ENCODE measurements around the gene TNNT3. TPM values are rescaled to one million over a fixed set of nuclear protein-coding genes. Genes with fewer than 3 reads are reported as not detected.

Gene TNNT3
- polyA plus RNA-seq, 2 donors = 1.7 to 7.1 TPM

DNA sequence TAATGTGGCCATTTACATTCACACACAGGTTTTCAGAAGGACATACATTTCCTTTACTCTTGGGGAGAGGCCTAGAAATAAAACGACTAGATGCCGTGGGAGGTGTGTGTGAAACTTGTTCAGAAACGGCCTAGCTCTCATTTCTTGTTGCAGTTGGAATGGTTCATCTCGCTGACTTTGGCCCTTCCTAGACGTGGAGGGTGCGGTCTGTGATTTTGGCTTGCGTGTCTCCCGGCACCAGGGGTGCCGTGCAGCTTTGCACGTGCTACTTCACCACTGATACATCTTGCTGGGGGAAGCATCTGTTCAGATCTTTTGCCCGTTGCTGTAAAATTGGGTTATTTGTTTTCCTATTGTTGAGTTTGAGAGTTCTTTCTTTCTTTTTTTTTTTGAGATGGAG, 24.7 kb upstream of the TNNT3 start:
- H3K27me3 ChIP-seq (ENCODE audit: control insufficient read depth in 1 of 2, insufficient read depth in 2 of 2, low read length in 2 of 2) = no peaks in the 10 kb centered on the region
- H3K9me3 ChIP-seq (ENCODE audit: control insufficient read depth in 2 of 2, insufficient read depth in 1 of 2, low read depth in 1 of 2, low read length in 1 of 2) = no peaks in the 10 kb centered on the region
- no peaks in the 10 kb centered on the region for H3K36me3 ChIP-seq (ENCODE audit: control insufficient read depth in 2 of 2, insufficient read depth in 2 of 2, low read length in 1 of 2)
- H3K4me1 ChIP-seq (ENCODE audit: control insufficient read depth in 2 of 2, insufficient read depth in 2 of 2, low read length in 1 of 2) = no peaks in the 10 kb centered on the region
- no peak overlapping the region for H3K27ac ChIP-seq (ENCODE audit: low read depth in 2 of 2, low read length in 1 of 2)
- no peak overlapping the region for H3K4me3 ChIP-seq (ENCODE audit: low read depth in 1 of 2, low read length in 2 of 2)
- WGBS, 2 donors = 88 to 91% methylated on average over 11 of the region's 11 CpGs

DNA sequence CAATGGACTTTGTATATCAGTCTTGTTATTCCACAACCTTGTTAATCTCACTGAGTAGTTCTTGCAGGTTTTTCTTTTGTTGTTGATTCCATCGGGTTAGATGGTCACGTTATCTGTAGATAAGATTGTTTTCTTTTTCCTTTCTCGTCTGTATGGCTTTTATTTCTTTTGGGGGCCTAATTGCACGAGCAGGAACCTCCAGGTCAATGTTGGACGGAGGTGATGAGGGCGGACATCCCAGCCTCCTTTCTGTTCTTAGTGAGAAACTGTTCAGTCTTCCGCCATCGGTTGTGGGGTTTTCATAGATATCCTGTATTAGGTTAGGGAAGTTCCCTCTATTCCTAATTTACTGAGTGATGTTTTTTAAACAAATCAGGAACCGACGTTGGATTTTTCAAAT, 23.0 kb upstream of the TNNT3 start:
- H3K9me3 ChIP-seq (ENCODE audit: control insufficient read depth in 2 of 2, insufficient read depth in 1 of 2, low read depth in 1 of 2, low read length in 1 of 2) = no peaks in the 10 kb centered on the region
- H3K4me1 ChIP-seq (ENCODE audit: control insufficient read depth in 2 of 2, insufficient read depth in 2 of 2, low read length in 1 of 2) = no peaks in the 10 kb centered on the region
- H3K4me3 ChIP-seq (ENCODE audit: low read depth in 1 of 2, low read length in 2 of 2) = no peak overlapping the region
- 72 to 74% methylated on average over 10 of the region's 10 CpGs for WGBS, 2 donors
- H3K27ac ChIP-seq (ENCODE audit: low read depth in 2 of 2, low read length in 1 of 2) = no peak overlapping the region
- no peaks in the 10 kb centered on the region for H3K27me3 ChIP-seq (ENCODE audit: control insufficient read depth in 1 of 2, insufficient read depth in 2 of 2, low read length in 2 of 2)
- no peaks in the 10 kb centered on the region for H3K36me3 ChIP-seq (ENCODE audit: control insufficient read depth in 2 of 2, insufficient read depth in 2 of 2, low read length in 1 of 2)

DNA sequence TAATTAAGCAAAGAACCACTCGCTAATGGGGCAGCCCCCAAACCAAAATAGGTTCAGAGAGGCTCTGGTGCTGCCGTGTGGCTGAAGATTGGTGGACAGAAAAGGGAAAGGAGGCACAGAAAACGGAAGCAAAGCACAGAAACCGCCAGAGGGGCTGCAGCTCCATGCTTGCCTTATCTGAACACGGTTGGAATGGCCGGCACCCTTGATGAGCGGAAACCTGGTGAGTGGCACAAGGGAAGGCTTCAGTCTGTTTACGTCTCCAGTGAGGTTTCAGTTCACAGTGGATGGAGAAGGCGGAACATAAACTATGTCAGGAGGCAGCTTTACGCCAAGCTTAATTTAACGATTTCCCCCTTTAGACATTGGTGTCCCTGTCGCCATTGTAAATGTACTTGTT, 22.6 kb upstream of the TNNT3 start:
- no peaks in the 10 kb centered on the region for H3K36me3 ChIP-seq (ENCODE audit: control insufficient read depth in 2 of 2, insufficient read depth in 2 of 2, low read length in 1 of 2)
- no peaks in the 10 kb centered on the region for H3K27me3 ChIP-seq (ENCODE audit: control insufficient read depth in 1 of 2, insufficient read depth in 2 of 2, low read length in 2 of 2)
- 79 to 81% methylated on average over 12 of the region's 12 CpGs for WGBS, 2 donors
- no peak overlapping the region for H3K27ac ChIP-seq (ENCODE audit: low read depth in 2 of 2, low read length in 1 of 2)
- no peak overlapping the region for H3K4me3 ChIP-seq (ENCODE audit: low read depth in 1 of 2, low read length in 2 of 2)
- H3K9me3 ChIP-seq (ENCODE audit: control insufficient read depth in 2 of 2, insufficient read depth in 1 of 2, low read depth in 1 of 2, low read length in 1 of 2) = no peaks in the 10 kb centered on the region
- H3K4me1 ChIP-seq (ENCODE audit: control insufficient read depth in 2 of 2, insufficient read depth in 2 of 2, low read length in 1 of 2) = no peaks in the 10 kb centered on the region

DNA sequence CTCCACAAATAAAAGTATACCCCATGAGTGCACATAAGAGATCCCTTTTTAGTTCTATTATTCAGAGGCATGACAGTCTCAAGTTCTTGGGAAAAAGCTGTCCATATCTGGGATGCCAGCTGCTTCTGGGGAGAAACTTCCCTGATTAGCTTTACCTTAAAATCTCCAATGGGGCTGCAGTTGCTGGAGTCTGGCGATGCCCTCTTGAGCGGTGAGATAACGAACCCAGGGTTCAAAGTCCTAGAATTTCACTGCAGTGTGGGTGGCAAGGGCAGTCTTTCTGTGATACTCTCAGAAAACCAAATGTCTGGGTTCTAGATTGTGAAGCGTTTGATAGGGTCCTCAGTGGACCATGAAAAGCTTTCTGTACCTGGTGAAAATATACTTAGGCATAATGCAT, 20.4 kb upstream of the TNNT3 start:
- Histone ChIP-seq H3K4me1 (ENCODE audit: control insufficient read depth in 2 of 2, insufficient read depth in 2 of 2, low read length in 1 of 2) (no peaks in the 10 kb centered on the region), H3K9me3 (ENCODE audit: control insufficient read depth in 2 of 2, insufficient read depth in 1 of 2, low read depth in 1 of 2, low read length in 1 of 2) (no peaks in the 10 kb centered on the region), H3K4me3 (ENCODE audit: low read depth in 1 of 2, low read length in 2 of 2) (no peak overlapping the region), H3K27ac (ENCODE audit: low read depth in 2 of 2, low read length in 1 of 2) (no peak overlapping the region), H3K36me3 (ENCODE audit: control insufficient read depth in 2 of 2, insufficient read depth in 2 of 2, low read length in 1 of 2) (no peaks in the 10 kb centered on the region), H3K27me3 (ENCODE audit: control insufficient read depth in 1 of 2, insufficient read depth in 2 of 2, low read length in 2 of 2) (no peaks in the 10 kb centered on the region)
- WGBS, 2 donors = 73 to 93% methylated on average over 4 of the region's 4 CpGs

DNA sequence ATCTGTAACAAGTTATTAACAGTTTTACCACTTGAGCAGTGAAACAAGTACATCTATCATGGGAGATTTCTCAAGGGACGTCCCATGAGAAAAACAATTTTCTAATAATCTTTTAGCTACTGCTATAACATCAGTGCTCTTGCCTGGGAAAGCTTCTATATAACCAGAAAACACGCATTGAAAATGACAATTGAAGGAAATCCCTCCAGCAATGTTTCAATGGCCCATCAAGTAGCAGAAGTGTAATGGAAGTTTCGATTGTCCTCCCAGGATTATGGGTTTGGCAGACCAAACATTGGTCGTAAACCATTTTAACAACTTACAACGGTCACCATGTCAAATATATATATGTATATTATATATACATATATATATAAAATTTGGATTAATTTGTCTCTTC, 19.8 kb upstream of the TNNT3 start:
- H3K9me3 ChIP-seq (ENCODE audit: control insufficient read depth in 2 of 2, insufficient read depth in 1 of 2, low read depth in 1 of 2, low read length in 1 of 2) = no peaks in the 10 kb centered on the region
- H3K4me1 ChIP-seq (ENCODE audit: control insufficient read depth in 2 of 2, insufficient read depth in 2 of 2, low read length in 1 of 2) = no peaks in the 10 kb centered on the region
- no peak overlapping the region for H3K4me3 ChIP-seq (ENCODE audit: low read depth in 1 of 2, low read length in 2 of 2)
- 78 to 84% methylated on average over 5 of the region's 5 CpGs for WGBS, 2 donors
- no peak overlapping the region for H3K27ac ChIP-seq (ENCODE audit: low read depth in 2 of 2, low read length in 1 of 2)
- no peaks in the 10 kb centered on the region for H3K36me3 ChIP-seq (ENCODE audit: control insufficient read depth in 2 of 2, insufficient read depth in 2 of 2, low read length in 1 of 2)
- no peaks in the 10 kb centered on the region for H3K27me3 ChIP-seq (ENCODE audit: control insufficient read depth in 1 of 2, insufficient read depth in 2 of 2, low read length in 2 of 2)

DNA sequence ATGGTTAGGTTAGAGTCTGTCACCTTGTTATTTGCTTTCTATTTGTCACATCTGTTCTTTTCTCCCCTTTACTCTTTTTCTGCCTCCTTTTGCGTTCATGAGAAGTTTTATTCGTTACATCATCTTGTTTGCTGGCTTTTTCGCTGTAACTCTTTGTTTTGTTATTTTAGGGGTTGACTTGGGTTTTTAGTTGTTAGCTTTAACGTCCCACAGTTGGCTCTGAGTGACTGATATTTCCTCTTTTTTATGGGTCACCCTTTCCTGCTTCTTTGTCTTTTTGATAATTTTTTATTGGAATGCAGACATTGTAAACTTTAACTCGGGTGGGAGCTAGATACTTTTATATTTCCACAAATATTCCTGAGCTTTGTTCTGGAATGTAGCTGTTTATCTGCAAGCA, 13.3 kb upstream of the TNNT3 start:
- WGBS, 2 donors = 50 to 51% methylated on average over 5 of the region's 5 CpGs
- no peaks in the 10 kb centered on the region for H3K9me3 ChIP-seq (ENCODE audit: control insufficient read depth in 2 of 2, insufficient read depth in 1 of 2, low read depth in 1 of 2, low read length in 1 of 2)
- H3K27me3 ChIP-seq (ENCODE audit: control insufficient read depth in 1 of 2, insufficient read depth in 2 of 2, low read length in 2 of 2) = no peaks in the 10 kb centered on the region
- no peak overlapping the region for H3K27ac ChIP-seq (ENCODE audit: low read depth in 2 of 2, low read length in 1 of 2)
- no peaks in the 10 kb centered on the region for H3K4me1 ChIP-seq (ENCODE audit: control insufficient read depth in 2 of 2, insufficient read depth in 2 of 2, low read length in 1 of 2)
- H3K36me3 ChIP-seq (ENCODE audit: control insufficient read depth in 2 of 2, insufficient read depth in 2 of 2, low read length in 1 of 2) = no peaks in the 10 kb centered on the region
- no peak overlapping the region for H3K4me3 ChIP-seq (ENCODE audit: low read depth in 1 of 2, low read length in 2 of 2)

DNA sequence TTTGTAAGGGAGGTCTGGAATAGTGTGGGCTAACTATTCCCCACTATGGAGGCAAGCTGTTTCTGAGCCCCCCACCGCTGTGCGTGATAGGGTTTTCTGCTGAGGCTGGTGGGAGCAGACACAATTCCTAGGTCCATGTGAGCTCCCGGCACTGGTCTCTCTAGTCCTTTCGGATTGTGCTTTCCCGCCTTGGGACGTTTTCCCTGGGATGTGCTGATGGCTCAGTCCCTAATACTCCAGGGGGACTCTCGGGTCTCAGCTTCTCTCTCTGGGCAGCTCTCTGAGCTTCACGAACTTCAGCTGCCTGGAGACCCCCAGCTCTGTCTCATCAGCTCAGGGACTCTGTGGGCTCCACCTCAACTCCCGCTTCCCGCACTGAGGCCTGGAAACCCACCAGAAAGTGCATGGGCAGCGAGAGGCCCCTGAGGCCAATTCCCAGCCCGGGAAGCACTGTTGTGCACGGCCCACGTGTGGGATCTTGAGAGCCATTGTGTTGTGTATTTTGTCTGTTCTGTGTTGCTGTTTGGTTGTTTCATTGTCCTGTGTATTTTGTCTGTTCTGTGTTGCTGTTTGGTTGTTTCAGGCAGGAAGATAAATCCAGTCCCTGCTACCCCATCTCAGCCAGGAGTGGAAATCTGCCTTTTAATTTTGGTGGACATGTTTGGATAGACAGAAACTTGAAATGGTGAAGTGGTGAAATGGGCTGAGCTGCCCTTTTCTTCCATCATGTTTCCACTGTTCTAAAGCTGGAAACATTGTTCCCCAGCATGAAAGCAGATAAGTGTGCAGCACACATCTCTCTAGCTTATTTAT, 12.7 kb upstream of the TNNT3 start:
- H3K9me3 ChIP-seq (ENCODE audit: control insufficient read depth in 2 of 2, insufficient read depth in 1 of 2, low read depth in 1 of 2, low read length in 1 of 2) = no peaks in the 10 kb centered on the region
- H3K36me3 ChIP-seq (ENCODE audit: control insufficient read depth in 2 of 2, insufficient read depth in 2 of 2, low read length in 1 of 2) = no peaks in the 10 kb centered on the region
- WGBS, 2 donors = 72 to 78% methylated on average over 14 of the region's 14 CpGs
- H3K4me3 ChIP-seq (ENCODE audit: low read depth in 1 of 2, low read length in 2 of 2) = no peak overlapping the region
- no peaks in the 10 kb centered on the region for H3K27me3 ChIP-seq (ENCODE audit: control insufficient read depth in 1 of 2, insufficient read depth in 2 of 2, low read length in 2 of 2)
- H3K4me1 ChIP-seq (ENCODE audit: control insufficient read depth in 2 of 2, insufficient read depth in 2 of 2, low read length in 1 of 2) = no peaks in the 10 kb centered on the region
- no peak overlapping the region for H3K27ac ChIP-seq (ENCODE audit: low read depth in 2 of 2, low read length in 1 of 2)

DNA sequence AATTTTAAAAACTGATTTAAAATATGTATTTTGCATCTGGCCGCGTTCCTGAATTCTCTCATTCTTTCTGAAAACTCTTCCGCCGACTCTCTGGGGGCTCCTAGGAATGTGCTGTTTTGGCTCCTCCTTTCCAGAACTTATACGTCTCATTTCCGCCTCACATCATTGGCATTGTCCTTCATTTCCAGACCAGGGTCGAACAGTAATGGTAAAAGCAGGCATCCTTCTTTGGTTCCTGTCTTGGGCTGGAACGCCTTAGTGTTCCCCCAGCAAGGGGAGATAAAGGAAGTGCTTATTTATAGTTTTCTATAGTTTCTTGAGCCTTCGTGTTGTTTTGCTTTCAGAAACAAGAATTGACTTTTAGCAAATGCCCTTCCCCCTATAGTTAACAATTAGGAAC, 10.9 kb upstream of the TNNT3 start:
- Histone ChIP-seq H3K27me3 (ENCODE audit: control insufficient read depth in 1 of 2, insufficient read depth in 2 of 2, low read length in 2 of 2) (no peaks in the 10 kb centered on the region), H3K4me3 (ENCODE audit: low read depth in 1 of 2, low read length in 2 of 2) (no peak overlapping the region), H3K27ac (ENCODE audit: low read depth in 2 of 2, low read length in 1 of 2) (no peak overlapping the region), H3K9me3 (ENCODE audit: control insufficient read depth in 2 of 2, insufficient read depth in 1 of 2, low read depth in 1 of 2, low read length in 1 of 2) (no peaks in the 10 kb centered on the region), H3K36me3 (ENCODE audit: control insufficient read depth in 2 of 2, insufficient read depth in 2 of 2, low read length in 1 of 2) (no peaks in the 10 kb centered on the region), H3K4me1 (ENCODE audit: control insufficient read depth in 2 of 2, insufficient read depth in 2 of 2, low read length in 1 of 2) (no peaks in the 10 kb centered on the region)
- WGBS, 2 donors = 49% methylated on average over 9 of the region's 9 CpGs

DNA sequence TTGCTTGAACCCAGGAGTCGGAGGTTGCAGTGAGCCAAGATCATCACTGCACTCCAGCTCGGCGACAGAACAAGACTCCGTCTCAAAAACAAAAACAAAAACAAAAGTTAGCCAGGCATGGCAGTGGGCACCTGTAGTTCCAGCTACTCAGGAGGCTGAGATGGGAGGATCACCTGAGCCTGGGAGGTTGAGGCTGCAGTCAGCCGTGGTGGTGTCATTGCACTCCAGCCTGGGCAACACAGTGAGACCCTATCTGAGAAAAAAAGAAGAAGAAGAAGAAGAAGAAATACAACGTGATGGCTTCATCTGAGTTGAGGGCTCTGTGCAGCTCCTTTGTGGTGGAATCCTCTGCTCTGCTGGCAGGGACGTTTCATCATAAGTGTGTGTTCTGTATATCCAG, 10.0 kb upstream of the TNNT3 start:
- H3K27ac ChIP-seq (ENCODE audit: low read depth in 2 of 2, low read length in 1 of 2) = no peak overlapping the region
- H3K9me3 ChIP-seq (ENCODE audit: control insufficient read depth in 2 of 2, insufficient read depth in 1 of 2, low read depth in 1 of 2, low read length in 1 of 2) = no peaks in the 10 kb centered on the region
- no peaks in the 10 kb centered on the region for H3K36me3 ChIP-seq (ENCODE audit: control insufficient read depth in 2 of 2, insufficient read depth in 2 of 2, low read length in 1 of 2)
- no peak overlapping the region for H3K4me3 ChIP-seq (ENCODE audit: low read depth in 1 of 2, low read length in 2 of 2)
- 84 to 88% methylated on average over 7 of the region's 7 CpGs for WGBS, 2 donors
- no peaks in the 10 kb centered on the region for H3K27me3 ChIP-seq (ENCODE audit: control insufficient read depth in 1 of 2, insufficient read depth in 2 of 2, low read length in 2 of 2)
- H3K4me1 ChIP-seq (ENCODE audit: control insufficient read depth in 2 of 2, insufficient read depth in 2 of 2, low read length in 1 of 2) = no peaks in the 10 kb centered on the region

DNA sequence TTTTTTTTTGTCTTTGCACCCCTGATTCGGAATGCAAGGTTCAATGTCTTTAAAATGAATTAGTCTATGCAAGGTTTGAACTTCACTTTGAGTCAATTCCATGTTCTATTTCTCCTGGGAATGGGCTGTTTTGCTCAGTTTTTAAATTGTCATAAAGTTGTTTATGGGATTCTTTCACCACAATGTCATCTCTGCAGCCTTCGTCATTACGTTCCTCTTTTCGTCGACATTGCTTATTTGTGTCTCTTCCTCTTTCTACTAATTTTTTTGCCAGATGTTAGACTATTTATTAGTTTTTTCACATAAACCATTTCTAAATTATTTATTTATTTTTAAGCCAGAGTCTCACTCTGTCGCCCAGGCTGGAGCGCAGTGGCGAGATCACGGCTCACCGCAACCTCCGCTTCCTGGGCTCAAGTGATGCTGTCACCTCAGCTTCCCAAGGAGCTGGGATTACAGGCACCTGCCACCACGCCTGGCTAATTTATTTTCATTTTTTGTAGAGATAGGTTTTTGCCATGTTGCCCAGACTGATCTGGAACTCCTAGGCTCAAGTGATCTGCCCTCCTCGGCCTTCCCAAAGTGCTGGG, 7.1 kb upstream of the TNNT3 start:
- Histone ChIP-seq H3K27ac (ENCODE audit: low read depth in 2 of 2, low read length in 1 of 2) (no peak overlapping the region), H3K4me1 (ENCODE audit: control insufficient read depth in 2 of 2, insufficient read depth in 2 of 2, low read length in 1 of 2) (no peaks in the 10 kb centered on the region), H3K4me3 (ENCODE audit: low read depth in 1 of 2, low read length in 2 of 2) (no peak overlapping the region), H3K36me3 (ENCODE audit: control insufficient read depth in 2 of 2, insufficient read depth in 2 of 2, low read length in 1 of 2) (no peaks in the 10 kb centered on the region), H3K27me3 (ENCODE audit: control insufficient read depth in 1 of 2, insufficient read depth in 2 of 2, low read length in 2 of 2) (no peaks in the 10 kb centered on the region), H3K9me3 (ENCODE audit: control insufficient read depth in 2 of 2, insufficient read depth in 1 of 2, low read depth in 1 of 2, low read length in 1 of 2) (no peaks in the 10 kb centered on the region)
- WGBS, 2 donors = 83 to 85% methylated on average over 13 of the region's 13 CpGs

All from esophagus (tissue), 2 donors.